HG03064 (cell line): Measurements from ENCODE around the gene ST6GAL1.
"Not testable (repeated sequence)": the region's sequence is repeated elsewhere in the genome, so short reads cannot be mapped to it uniquely, and the experiment has no call there.

Experiments
- ATAC-seq: cut with Tn5 transposase; IDR thresholded peaks from one replicate; pipeline ENCODE4 v1.9.1; 2021; ENCODE audit warnings: low read depth; ENCODE audit not compliant: unreplicated experiment

Gene ST6GAL1

GRCh38 chr3:186939536-186939935 is 9.2 kb downstream of the ST6GAL1 start:
- no peak for ATAC-seq

- no peak for ATAC-seq
Observed at GRCh38 chr3:186940967-186941366, 10.6 kb downstream of the ST6GAL1 start.

- ATAC-seq: no peak
Observed at GRCh38 chr3:186942168-186942567, 11.8 kb downstream of the ST6GAL1 start.

- ATAC-seq: no peak
Observed at GRCh38 chr3:186945255-186945823, 15.0 kb downstream of the ST6GAL1 start.

GRCh38 chr3:186946756-186947375 is 16.5 kb downstream of the ST6GAL1 start:
- ATAC-seq: peak; percentile 68

- no peak for ATAC-seq
Observed at GRCh38 chr3:186949281-186949982, 19.1 kb downstream of the ST6GAL1 start.

- no peak for ATAC-seq
Observed at GRCh38 chr3:186950402-186951093, 20.2 kb downstream of the ST6GAL1 start.

GRCh38 chr3:186951640-186952552 is 21.6 kb downstream of the ST6GAL1 start:
- no peak for ATAC-seq

- ATAC-seq: no peak
Observed at GRCh38 chr3:186953011-186953487, 22.7 kb downstream of the ST6GAL1 start.

- not testable (repeated sequence) for ATAC-seq
Observed at GRCh38 chr3:186953992-186954699, 23.8 kb downstream of the ST6GAL1 start.

GRCh38 chr3:186955898-186956696 is 25.8 kb downstream of the ST6GAL1 start:
- ATAC-seq: no peak

- no peak for ATAC-seq
Observed at GRCh38 chr3:186959029-186959624, 28.8 kb downstream of the ST6GAL1 start.

GRCh38 chr3:186960347-186960746 is 30.0 kb downstream of the ST6GAL1 start:
- ATAC-seq: no peak

GRCh38 chr3:186962445-186962844 is 32.1 kb downstream of the ST6GAL1 start:
- no peak for ATAC-seq

- no peak for ATAC-seq
Observed at GRCh38 chr3:186963636-186964035, 33.3 kb downstream of the ST6GAL1 start.

GRCh38 chr3:186964071-186964470 is 33.7 kb downstream of the ST6GAL1 start:
- ATAC-seq: no peak

- ATAC-seq: no peak
Observed at GRCh38 chr3:186964616-186965015, 34.3 kb downstream of the ST6GAL1 start.

GRCh38 chr3:186965141-186965879 is 35.0 kb downstream of the ST6GAL1 start:
- no peak for ATAC-seq
